ENCODE data around the gene SRR.

DNA sequence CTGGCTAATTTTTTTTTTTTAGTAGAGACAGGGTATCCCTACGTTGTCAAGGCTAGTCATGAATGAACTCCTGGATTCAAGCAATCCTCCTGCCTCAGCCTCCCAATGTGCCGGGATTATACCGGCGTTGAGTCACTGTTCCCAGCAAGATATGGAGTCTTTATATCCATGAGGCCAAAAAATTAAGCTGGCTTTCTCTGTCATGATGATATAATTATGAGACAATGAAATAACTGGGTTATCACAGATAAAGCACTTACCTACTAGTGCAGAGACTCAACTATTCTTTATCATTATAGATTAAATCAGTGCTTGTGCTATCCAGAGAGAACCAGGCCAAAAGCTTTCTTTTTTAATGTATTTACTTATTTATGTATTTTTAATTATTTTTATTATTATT lies 36.4 kb upstream of the SRR start:
- TF ChIP-seq, protein P1, sequence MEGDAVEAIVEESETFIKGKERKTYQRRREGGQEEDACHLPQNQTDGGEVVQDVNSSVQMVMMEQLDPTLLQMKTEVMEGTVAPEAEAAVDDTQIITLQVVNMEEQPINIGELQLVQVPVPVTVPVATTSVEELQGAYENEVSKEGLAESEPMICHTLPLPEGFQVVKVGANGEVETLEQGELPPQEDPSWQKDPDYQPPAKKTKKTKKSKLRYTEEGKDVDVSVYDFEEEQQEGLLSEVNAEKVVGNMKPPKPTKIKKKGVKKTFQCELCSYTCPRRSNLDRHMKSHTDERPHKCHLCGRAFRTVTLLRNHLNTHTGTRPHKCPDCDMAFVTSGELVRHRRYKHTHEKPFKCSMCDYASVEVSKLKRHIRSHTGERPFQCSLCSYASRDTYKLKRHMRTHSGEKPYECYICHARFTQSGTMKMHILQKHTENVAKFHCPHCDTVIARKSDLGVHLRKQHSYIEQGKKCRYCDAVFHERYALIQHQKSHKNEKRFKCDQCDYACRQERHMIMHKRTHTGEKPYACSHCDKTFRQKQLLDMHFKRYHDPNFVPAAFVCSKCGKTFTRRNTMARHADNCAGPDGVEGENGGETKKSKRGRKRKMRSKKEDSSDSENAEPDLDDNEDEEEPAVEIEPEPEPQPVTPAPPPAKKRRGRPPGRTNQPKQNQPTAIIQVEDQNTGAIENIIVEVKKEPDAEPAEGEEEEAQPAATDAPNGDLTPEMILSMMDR (IDR thresholded peaks at IDR 0.05) = no peak
- TF ChIP-seq POLR2AphosphoS5 (IDR thresholded peaks at IDR 0.05; ENCODE audit: low read depth, low read length) (no peak), TCF7L2 (IDR thresholded peaks at IDR 0.05; ENCODE audit: low read depth, low read length) (no peak), SIN3A (IDR thresholded peaks at IDR 0.05; ENCODE audit: borderline replicate concordance, insufficient read depth, low read depth, low read length) (no peak)
- TF ChIP-seq, protein P2, sequence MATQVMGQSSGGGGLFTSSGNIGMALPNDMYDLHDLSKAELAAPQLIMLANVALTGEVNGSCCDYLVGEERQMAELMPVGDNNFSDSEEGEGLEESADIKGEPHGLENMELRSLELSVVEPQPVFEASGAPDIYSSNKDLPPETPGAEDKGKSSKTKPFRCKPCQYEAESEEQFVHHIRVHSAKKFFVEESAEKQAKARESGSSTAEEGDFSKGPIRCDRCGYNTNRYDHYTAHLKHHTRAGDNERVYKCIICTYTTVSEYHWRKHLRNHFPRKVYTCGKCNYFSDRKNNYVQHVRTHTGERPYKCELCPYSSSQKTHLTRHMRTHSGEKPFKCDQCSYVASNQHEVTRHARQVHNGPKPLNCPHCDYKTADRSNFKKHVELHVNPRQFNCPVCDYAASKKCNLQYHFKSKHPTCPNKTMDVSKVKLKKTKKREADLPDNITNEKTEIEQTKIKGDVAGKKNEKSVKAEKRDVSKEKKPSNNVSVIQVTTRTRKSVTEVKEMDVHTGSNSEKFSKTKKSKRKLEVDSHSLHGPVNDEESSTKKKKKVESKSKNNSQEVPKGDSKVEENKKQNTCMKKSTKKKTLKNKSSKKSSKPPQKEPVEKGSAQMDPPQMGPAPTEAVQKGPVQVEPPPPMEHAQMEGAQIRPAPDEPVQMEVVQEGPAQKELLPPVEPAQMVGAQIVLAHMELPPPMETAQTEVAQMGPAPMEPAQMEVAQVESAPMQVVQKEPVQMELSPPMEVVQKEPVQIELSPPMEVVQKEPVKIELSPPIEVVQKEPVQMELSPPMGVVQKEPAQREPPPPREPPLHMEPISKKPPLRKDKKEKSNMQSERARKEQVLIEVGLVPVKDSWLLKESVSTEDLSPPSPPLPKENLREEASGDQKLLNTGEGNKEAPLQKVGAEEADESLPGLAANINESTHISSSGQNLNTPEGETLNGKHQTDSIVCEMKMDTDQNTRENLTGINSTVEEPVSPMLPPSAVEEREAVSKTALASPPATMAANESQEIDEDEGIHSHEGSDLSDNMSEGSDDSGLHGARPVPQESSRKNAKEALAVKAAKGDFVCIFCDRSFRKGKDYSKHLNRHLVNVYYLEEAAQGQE (IDR thresholded peaks at IDR 0.05; ENCODE audit: insufficient read depth in 1 of 2, low read depth in 2 of 2, low read length in 1 of 2) = no peak
